Activated naive CD8-positive, alpha-beta T cell treated with anti-CD3 and anti-CD28 coated beads for 36 hours (primary cell): ENCODE data around the gene CD300E. TPM values are rescaled to one million over a fixed set of nuclear protein-coding genes. Genes with fewer than 3 reads are reported as not detected.

ENCODE experiments used
- DNase-seq: peaks from one replicate; pipeline ENCODE4 v3.0.0; 2021
- H3K27ac Mint-ChIP-seq: one replicate; pipeline ENCODE4 v1.8.0; 2022; ENCODE audit warnings: mild to moderate bottlenecking, moderate library complexity, mixed read lengths
- H3K27me3 Mint-ChIP-seq: one replicate; pipeline ENCODE4 v1.8.0; 2022; ENCODE audit warnings: mild to moderate bottlenecking, mixed read lengths
- H3K36me3 Mint-ChIP-seq: one replicate; pipeline ENCODE4 v1.8.0; 2021; ENCODE audit warnings: mild to moderate bottlenecking, mixed read lengths
- H3K4me1 Mint-ChIP-seq: one replicate; pipeline ENCODE4 v1.8.0; 2021; ENCODE audit warnings: mixed read lengths
- H3K4me3 Mint-ChIP-seq: one replicate; pipeline ENCODE4 v1.8.0; 2022; ENCODE audit warnings: mild to moderate bottlenecking, moderate library complexity, mixed read lengths
- H3K9me3 Mint-ChIP-seq: one replicate; pipeline ENCODE4 v1.8.0; 2022; ENCODE audit warnings: mixed read lengths
- total RNA-seq, 2 experiments: library from RNA; stranded (reverse); gene quantifications; one replicate each; pipeline ENCODE4 v1.2.3, GENCODE V29; 2021

Gene CD300E
- total RNA-seq, 2 experiments from 2014 or later: not detected

DNA sequence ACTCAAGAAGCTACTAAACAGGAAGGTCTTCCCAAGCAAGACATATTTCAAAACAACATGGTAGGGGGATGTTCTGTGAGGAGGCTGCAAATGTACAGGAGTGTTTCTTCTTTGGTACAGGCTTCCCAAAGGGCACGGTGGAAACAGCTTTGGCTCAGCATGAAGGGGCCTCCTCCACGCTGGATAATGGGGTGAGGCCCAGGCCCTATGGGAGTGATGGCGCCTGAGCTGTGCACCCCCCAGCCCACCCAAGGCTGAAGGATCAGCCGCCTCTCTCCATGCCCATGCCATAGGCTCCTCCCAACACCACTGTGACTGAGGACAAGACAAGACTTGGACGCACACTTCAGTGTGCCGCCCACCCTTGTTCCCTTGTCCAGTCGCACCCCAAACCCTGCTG lies 6.8 kb downstream of the CD300E start:
- Mint-ChIP-seq H3K36me3 (no peaks in the 10 kb centered on the region), H3K9me3 (no peaks in the 10 kb centered on the region), H3K27me3 (peaks cover 48% of the 10 kb centered on the region), H3K4me1 (peaks cover 6% of the 10 kb centered on the region), H3K4me3 (no peak overlapping the region), H3K27ac (no peak overlapping the region)
- DNase-seq: no peak

DNA sequence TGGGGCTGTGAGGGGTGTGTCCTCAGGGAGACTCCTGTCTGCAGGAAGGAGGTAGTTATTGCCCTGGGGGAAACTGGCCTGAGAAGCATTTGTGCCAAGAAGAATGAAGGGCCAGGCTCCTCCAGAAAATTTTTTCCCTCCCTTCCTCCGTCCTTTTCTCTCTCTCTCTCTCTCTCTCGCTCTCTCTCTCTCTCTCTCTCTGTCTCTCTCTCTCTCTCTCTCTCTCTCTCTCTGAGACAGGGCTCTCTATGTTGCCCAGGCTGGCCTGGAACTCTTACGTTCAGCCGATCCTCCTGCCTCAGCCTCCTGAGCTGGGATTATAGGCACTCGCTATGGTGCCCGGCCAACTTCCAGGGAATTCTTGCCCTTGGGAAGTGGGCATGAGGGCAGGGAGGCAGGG lies 11.5 kb downstream of the CD300E start:
- Mint-ChIP-seq H3K27ac (no peak overlapping the region), H3K9me3 (no peaks in the 10 kb centered on the region), H3K27me3 (peaks cover 24% of the 10 kb centered on the region), H3K36me3 (no peaks in the 10 kb centered on the region), H3K4me1 (peaks cover 6% of the 10 kb centered on the region), H3K4me3 (no peak overlapping the region)
- no peak for DNase-seq

- H3K27me3 Mint-ChIP-seq: peaks cover 6% of the 10 kb centered on the region
Measured at GRCh38 chr17:74610108-74610507, 13.4 kb downstream of the CD300E start.

GRCh38 chr17:74608511-74608910 lies 15.0 kb downstream of the CD300E start:
- no peak for DNase-seq
- H3K27me3 Mint-ChIP-seq: no peaks in the 10 kb centered on the region
- H3K27ac Mint-ChIP-seq: no peak overlapping the region
- no peaks in the 10 kb centered on the region for H3K36me3 Mint-ChIP-seq
- peaks cover 11% of the 10 kb centered on the region for H3K4me1 Mint-ChIP-seq
- H3K4me3 Mint-ChIP-seq: no peak overlapping the region
- no peaks in the 10 kb centered on the region for H3K9me3 Mint-ChIP-seq

More at GRCh38 chr17:74610108-74610507, 13.4 kb downstream of the CD300E start:
- Mint-ChIP-seq H3K4me1 (peaks cover 6% of the 10 kb centered on the region), H3K27ac (no peak overlapping the region), H3K9me3 (no peaks in the 10 kb centered on the region), H3K4me3 (no peak overlapping the region), H3K36me3 (no peaks in the 10 kb centered on the region)
- DNase-seq: no peak

DNA sequence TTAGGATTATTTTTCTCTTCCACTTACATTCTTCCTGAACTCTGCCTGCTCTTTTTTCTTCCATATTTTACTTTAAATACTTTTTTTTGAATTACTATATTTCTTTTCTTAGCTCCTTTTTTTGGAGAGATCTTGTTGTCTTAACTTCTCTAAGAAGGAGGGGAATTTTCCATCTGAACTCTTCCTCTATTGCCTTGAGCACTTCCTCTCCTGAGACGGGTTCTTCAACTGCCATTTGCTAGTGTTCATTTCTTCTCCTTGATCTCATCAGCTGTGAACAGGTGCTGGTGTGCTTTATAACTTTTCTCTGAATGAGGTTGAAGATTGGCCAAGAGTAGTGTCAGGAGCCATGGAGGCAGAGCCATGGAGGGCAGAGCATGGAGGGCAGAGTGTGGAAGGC lies 16.3 kb downstream of the CD300E start:
- no peaks in the 10 kb centered on the region for H3K36me3 Mint-ChIP-seq
- H3K4me1 Mint-ChIP-seq: peaks cover 7% of the 10 kb centered on the region
- no peaks in the 10 kb centered on the region for H3K27me3 Mint-ChIP-seq
- no peak for DNase-seq
- H3K27ac Mint-ChIP-seq: no peak overlapping the region
- H3K9me3 Mint-ChIP-seq: no peaks in the 10 kb centered on the region
- H3K4me3 Mint-ChIP-seq: no peak overlapping the region

DNA sequence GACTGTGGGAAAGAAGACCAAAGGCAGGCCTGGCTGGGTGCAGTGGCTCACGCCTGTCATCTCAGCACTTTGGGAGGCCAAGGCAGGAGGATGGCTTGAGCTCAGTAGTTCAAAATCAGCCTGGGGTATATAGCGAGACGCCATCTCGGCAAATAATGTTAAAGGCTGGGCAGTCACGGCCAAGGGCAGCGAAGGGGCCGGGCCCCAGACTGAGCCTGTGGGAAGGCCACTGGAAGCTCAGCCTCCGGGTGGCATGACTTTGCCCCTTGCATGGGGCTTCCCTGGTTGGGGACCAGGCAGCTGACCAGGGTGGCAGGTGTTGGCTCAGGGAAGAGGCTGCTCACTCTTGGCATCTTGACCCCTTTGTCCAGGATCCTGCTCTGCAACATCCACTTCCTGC lies 17.5 kb downstream of the CD300E start:
- Mint-ChIP-seq H3K27ac (no peak overlapping the region), H3K36me3 (no peaks in the 10 kb centered on the region), H3K4me1 (peaks cover 7% of the 10 kb centered on the region), H3K9me3 (no peaks in the 10 kb centered on the region), H3K4me3 (no peak overlapping the region), H3K27me3 (peaks cover 3% of the 10 kb centered on the region)
- no peak for DNase-seq

DNA sequence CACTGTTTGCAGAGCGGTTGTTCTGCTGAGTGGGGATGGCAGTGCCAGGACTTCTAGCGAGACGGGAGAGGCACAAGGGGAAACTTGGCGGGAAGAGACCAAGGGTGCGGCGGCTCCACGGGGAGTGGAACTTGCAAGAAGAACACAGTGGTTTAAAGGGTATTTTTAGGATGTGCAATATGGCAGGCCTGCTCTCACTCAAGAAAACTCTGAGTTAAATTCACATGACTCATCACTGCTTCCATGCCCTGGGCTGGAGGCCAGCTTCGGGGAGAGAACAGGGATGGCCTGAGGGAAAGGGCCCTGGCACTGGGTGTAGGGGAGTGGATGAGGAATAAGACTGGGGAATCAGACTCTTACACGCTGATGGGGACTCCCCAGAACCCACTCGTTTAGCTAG lies 18.2 kb downstream of the CD300E start:
- Mint-ChIP-seq H3K36me3 (no peaks in the 10 kb centered on the region), H3K4me3 (no peak overlapping the region), H3K4me1 (peaks cover 7% of the 10 kb centered on the region), H3K9me3 (no peaks in the 10 kb centered on the region), H3K27ac (no peak overlapping the region), H3K27me3 (peaks cover 3% of the 10 kb centered on the region)
- DNase-seq: no peak

DNA sequence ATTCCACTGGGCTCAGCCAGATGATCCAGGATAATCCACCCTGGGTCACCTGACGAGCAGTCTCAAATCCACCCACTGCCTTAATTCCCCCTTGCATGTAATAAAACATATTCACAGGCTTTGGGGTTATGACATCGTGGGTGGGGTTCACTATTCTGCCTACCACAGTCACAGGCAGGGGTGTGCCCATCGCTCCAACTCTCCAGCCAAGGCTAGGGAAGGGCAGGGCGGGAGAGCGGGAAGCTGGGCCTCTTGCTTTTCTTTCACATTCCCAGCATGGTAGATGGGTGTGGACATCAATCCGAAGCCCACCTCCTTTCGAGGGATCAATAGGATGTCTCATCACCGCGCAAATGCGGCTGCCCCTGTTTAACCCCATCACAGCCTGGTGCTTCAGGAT lies 18.8 kb downstream of the CD300E start:
- Mint-ChIP-seq H3K4me1 (peaks cover 7% of the 10 kb centered on the region), H3K27ac (no peak overlapping the region), H3K36me3 (no peaks in the 10 kb centered on the region), H3K4me3 (no peak overlapping the region), H3K27me3 (peaks cover 4% of the 10 kb centered on the region), H3K9me3 (no peaks in the 10 kb centered on the region)
- DNase-seq: no peak

DNA sequence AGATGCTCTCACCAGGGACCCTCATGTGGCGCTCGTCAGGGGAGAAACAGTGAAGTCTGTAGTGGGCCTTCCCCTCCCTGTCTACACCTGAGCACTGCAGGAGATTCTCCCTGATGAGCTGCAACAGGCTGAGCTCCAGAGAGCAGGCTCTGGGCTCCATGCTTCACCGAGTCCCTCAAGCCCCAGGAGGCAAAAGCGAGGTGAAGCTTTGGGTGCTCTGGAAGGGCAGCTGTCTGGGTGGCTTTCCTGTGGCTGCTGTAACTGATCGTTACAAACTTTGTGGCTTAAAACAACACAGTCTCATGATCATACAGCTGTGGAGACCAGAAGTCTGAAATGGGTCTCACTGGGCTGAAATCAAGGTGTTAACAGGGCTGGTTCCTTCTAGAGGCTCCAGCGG lies 19.3 kb downstream of the CD300E start:
- Mint-ChIP-seq H3K36me3 (no peaks in the 10 kb centered on the region), H3K27me3 (peaks cover 9% of the 10 kb centered on the region), H3K27ac (no peak overlapping the region), H3K4me1 (peaks cover 7% of the 10 kb centered on the region), H3K4me3 (no peak overlapping the region), H3K9me3 (no peaks in the 10 kb centered on the region)
- DNase-seq: no peak

DNA sequence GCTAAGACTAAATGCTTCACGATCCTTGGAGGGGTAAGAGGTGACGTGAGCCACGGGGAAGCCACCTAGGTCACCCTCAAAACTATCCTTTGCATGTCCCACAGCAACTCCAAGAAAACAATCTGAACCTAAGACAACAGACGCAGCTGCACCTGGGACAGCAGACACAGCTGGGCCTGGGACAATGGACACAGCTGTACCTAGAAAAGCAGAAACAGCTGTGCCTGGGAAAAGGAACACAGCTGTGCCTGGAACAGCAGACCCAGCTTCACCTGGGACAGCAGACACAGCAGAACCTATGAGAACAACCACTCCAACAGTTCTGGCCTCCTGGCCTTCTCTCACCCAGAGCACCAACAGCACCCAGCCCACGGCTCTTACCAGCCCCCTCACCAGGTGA lies 19.8 kb downstream of the CD300E start:
- Mint-ChIP-seq H3K9me3 (no peaks in the 10 kb centered on the region), H3K27me3 (peaks cover 11% of the 10 kb centered on the region), H3K36me3 (no peaks in the 10 kb centered on the region), H3K4me1 (peaks cover 9% of the 10 kb centered on the region), H3K27ac (no peak overlapping the region), H3K4me3 (no peak overlapping the region)
- DNase-seq: no peak

GRCh38 chr17:74603037-74603635 lies 20.4 kb downstream of the CD300E start:
- H3K27me3 Mint-ChIP-seq: peaks cover 12% of the 10 kb centered on the region

GRCh38 chr17:74601944-74602572 lies 21.5 kb downstream of the CD300E start:
- no peak overlapping the region for H3K4me3 Mint-ChIP-seq
- no peaks in the 10 kb centered on the region for H3K9me3 Mint-ChIP-seq
- H3K27me3 Mint-ChIP-seq: peaks cover 12% of the 10 kb centered on the region
- no peaks in the 10 kb centered on the region for H3K36me3 Mint-ChIP-seq
- no peak overlapping the region for H3K27ac Mint-ChIP-seq
- DNase-seq: peak; percentile 30
- peaks cover 13% of the 10 kb centered on the region for H3K4me1 Mint-ChIP-seq

More at GRCh38 chr17:74603037-74603635, 20.4 kb downstream of the CD300E start:
- Mint-ChIP-seq H3K36me3 (no peaks in the 10 kb centered on the region), H3K9me3 (no peaks in the 10 kb centered on the region), H3K27ac (no peak overlapping the region), H3K4me3 (no peak overlapping the region), H3K4me1 (peaks cover 13% of the 10 kb centered on the region)
- no peak for DNase-seq

- Mint-ChIP-seq H3K4me3 (no peak overlapping the region), H3K4me1 (peaks cover 13% of the 10 kb centered on the region), H3K27ac (no peak overlapping the region), H3K27me3 (peaks cover 12% of the 10 kb centered on the region), H3K9me3 (no peaks in the 10 kb centered on the region), H3K36me3 (no peaks in the 10 kb centered on the region)
- no peak for DNase-seq
Measured at GRCh38 chr17:74599448-74599939, 24.0 kb downstream of the CD300E start.

GRCh38 chr17:74599023-74599399 lies 24.5 kb downstream of the CD300E start:
- Mint-ChIP-seq H3K27me3 (peaks cover 12% of the 10 kb centered on the region), H3K27ac (no peak overlapping the region), H3K9me3 (no peaks in the 10 kb centered on the region), H3K4me1 (peaks cover 13% of the 10 kb centered on the region), H3K4me3 (no peak overlapping the region), H3K36me3 (no peaks in the 10 kb centered on the region)
- no peak for DNase-seq

DNA sequence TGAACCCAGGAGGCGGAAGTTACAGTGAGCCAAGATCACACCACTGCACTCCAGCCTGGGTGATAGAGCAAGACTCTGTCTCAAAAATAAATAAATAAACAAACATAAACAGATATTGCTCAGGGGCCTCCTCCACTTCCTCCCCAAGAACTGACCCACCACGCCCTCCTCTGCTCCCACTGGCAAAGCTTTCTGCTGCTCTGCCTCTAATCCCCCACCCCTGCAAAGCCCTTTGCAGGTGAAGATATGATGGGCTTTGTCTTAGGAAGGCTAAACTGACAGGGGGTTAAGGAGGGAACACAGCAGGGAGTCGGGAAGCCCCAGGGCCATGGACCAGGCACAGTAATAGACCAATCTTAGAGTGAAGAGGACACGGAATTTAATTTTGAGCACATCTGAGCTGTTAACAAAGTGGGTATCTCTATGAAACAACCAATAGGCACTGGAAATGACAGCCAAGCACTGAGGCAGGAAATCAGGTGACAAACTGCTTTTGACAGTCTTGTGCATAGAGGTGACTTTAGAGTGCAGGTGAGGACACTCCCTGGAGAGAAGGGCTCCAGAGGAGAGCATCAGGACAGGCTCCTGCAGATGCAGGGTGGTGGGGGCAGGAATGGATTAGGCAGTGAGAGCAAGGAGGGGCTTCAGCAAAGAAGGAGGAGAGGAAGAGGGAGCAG lies 25.1 kb downstream of the CD300E start:
- H3K36me3 Mint-ChIP-seq: no peaks in the 10 kb centered on the region
- no peak overlapping the region for H3K27ac Mint-ChIP-seq
- no peak overlapping the region for H3K4me3 Mint-ChIP-seq
- H3K9me3 Mint-ChIP-seq: no peaks in the 10 kb centered on the region
- H3K27me3 Mint-ChIP-seq: peaks cover 12% of the 10 kb centered on the region
- H3K4me1 Mint-ChIP-seq: peaks cover 8% of the 10 kb centered on the region
- no peak for DNase-seq
